Measurements from ENCODE around the gene CD82.

DNA sequence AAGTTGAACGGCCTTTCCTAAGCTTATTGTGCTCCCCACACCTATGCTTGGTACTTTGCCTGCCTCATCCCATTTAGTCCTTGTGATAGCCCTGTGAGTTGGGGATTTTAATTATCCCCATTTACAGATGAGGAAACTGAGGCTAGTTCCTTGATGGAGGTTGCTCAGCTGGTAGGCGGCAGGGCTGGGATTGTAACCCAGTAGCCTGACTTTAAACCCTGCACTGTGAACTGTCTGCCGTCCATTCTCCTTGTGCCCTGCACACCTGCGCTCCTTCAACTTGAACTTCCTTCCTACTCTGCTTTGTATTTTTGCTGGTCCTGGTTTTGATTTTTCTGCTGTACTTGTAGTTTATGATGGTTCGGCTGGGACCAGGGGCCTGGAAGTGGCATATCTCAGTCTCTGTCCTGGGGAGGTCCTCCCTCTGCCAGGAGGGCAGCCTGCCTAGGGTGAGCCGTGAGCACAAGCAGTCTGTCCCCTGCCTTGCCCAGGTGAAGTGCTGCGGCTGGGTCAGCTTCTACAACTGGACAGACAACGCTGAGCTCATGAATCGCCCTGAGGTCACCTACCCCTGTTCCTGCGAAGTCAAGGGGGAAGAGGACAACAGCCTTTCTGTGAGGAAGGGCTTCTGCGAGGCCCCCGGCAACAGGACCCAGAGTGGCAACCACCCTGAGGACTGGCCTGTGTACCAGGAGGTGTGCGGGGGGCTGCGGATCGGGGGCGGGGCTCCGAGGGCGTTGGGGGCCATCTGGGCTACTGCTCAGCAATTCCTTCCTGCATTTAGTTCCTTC lies 52.4 kb downstream of the CD82 start:
- TF ChIP-seq, protein P1, sequence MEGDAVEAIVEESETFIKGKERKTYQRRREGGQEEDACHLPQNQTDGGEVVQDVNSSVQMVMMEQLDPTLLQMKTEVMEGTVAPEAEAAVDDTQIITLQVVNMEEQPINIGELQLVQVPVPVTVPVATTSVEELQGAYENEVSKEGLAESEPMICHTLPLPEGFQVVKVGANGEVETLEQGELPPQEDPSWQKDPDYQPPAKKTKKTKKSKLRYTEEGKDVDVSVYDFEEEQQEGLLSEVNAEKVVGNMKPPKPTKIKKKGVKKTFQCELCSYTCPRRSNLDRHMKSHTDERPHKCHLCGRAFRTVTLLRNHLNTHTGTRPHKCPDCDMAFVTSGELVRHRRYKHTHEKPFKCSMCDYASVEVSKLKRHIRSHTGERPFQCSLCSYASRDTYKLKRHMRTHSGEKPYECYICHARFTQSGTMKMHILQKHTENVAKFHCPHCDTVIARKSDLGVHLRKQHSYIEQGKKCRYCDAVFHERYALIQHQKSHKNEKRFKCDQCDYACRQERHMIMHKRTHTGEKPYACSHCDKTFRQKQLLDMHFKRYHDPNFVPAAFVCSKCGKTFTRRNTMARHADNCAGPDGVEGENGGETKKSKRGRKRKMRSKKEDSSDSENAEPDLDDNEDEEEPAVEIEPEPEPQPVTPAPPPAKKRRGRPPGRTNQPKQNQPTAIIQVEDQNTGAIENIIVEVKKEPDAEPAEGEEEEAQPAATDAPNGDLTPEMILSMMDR (IDR thresholded peaks at IDR 0.05; ENCODE audit: low read depth, low read length): no peak
- TF ChIP-seq EZH2phosphoT487 (IDR thresholded peaks at IDR 0.05; ENCODE audit: low read depth): no peak

Measured in OCI-LY3 (cell line).